ENCODE data around the gene ZSCAN16.

The ZSCAN16 gene

DNA sequence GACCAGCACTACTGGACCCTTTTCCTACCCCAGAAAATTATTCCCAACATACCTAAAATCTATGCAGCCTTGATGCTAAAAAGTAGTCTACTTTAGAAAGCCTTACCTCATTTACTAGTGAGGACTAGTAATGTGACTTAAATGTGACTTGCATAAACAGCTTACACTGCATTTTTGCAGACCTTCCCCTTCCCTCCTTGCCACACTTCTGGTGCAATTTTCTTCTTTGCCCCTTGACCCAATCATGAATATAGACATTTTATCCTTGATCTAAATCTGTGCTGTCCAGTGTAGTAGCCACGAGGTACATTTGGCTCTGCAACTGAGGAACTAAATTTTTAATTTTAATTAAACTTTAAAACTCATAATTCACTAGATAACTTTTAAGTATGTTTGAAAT is 10.3 kb downstream of the ZSCAN16 start:
- DNase-seq, result no peak

DNA sequence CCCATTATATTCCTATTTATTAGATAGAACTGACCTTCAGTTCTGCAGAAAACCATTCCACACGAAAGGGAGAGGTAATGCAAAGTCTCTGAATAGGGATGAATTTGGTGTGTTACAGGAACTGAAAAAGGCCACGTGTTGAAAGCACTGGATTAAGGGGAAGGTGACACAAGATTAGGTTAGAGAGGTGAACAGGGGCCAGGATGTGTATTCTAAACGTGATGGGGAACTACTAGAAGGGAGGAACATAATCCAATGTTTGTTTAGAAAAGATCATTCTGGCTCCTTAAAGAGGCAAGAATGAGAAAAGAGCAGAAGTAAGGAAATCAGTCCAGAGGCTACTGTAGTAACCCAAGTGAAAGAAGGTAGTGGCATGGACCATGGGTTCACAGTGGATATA is 11.0 kb downstream of the ZSCAN16 start:
- DNase-seq, result no peak

DNA sequence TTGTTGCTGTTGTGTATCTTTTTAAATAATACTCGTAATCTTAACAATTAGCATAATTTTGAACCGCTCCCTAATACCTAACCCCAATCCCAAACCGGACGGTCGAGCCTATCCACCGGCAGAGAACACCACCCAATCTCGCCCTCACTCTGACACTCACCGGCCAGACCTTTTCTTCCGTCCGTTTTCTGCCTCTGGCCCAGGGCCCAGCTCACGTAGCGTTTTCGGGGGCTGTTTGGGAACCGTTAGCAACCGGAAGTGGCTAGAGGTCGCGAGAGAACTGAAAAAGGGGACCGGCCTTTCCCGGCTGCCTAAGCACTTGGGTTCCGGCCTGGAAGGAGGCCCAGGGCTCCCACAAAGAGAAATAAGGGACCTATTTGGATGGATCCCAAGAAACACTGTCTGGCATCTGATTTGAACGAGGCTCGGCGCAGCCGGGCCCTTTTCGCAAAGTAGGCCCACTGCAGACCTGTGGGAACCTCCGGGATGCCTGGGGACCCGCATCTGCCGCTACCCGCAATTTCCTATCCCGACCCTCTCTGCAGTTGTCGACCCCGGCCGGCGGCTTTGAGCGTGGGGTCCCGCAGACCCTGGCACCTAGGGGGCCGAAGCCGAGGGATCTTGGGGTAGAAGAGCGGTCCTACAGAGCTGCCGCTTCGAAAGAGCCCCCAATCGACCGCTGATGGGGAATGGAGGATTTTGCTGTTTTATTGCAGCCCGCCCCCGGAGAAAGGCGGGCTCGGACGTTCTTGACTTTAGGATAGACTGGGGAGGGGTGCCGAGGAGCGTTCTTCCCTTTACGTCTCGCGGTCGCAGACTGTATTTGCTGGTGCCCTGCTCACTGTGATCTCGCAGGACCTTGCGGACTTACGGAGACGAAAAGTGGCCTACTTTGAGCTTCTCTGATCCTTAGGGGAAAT is 12.4 kb downstream of the ZSCAN16 start:
- DNase-seq, result peak; percentile 72

DNA sequence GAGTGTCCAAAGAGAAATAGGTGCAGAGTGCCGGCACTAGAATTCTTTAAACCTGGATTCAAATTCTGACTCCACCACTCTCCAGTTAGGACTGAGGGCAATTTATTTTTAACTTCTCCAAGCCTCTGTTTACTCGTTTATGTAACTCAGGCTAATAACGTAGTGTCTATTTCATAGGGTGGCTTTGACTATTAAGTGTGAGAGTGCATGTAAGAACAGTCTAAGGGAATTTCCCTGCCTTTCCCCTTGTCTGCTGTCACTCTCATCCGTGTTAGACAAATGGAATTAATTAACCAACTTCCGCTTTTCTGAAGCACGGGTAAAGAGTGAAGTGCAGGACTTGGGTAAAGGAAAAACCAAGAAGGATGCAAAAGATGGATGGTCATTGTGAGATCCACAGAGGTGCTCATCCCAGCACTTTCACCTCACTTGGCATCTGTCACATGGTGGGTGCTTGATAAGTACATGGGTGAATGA is 13.1 kb downstream of the ZSCAN16 start:
- peak; percentile 35 for DNase-seq

DNA sequence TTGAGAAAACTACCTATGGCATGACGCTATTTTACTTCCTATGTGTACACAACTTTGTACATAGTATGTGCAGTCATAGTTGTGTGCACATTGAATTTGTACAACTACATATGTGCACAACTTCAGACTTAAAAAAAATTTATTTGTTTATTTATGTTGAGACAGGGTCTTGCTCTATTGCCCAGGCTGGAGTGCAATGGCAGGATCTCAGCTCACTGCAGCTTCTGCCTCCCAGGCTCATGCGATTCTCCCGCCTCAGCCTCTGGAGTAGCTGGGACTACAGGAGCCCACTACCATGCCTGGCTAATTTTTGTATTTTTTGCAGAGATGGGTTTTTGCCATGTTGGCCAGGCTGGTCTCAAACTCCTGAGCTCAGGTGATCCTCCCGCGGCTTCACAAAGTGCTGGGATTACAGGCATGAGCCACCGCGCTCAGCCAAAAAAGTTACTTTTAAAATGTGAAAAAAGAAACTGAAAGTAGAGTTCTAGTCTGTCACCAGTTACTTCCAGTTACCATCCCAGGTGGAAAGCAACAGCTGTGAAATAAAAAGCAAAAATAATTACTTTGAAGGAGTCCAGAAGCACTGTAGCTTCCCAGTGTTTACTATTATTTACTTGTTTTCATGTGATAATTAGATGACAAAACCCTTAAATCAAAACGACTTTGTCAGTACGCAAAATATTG is 15.6 kb downstream of the ZSCAN16 start:
- DNase-seq, result no peak

DNA sequence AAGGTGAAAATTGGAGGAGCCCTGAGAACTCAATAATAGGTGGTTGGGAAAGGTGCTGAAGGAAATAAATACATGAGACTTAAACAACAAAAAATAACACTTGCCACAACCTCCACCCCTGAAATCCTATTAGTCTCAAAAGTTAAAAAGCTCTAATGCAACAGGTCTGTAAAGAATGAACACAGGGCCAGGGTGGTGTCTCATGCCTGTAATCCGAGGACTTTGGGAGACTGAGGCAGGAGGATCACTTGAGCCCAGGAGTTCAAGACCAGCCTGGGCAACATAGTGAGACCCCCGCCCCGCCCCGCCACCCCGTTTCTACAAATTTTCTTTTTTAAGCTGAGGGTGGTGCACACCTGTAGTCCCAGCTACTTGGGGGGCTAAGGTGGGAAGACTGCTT is 16.2 kb downstream of the ZSCAN16 start:
- DNase-seq, result no peak

DNA sequence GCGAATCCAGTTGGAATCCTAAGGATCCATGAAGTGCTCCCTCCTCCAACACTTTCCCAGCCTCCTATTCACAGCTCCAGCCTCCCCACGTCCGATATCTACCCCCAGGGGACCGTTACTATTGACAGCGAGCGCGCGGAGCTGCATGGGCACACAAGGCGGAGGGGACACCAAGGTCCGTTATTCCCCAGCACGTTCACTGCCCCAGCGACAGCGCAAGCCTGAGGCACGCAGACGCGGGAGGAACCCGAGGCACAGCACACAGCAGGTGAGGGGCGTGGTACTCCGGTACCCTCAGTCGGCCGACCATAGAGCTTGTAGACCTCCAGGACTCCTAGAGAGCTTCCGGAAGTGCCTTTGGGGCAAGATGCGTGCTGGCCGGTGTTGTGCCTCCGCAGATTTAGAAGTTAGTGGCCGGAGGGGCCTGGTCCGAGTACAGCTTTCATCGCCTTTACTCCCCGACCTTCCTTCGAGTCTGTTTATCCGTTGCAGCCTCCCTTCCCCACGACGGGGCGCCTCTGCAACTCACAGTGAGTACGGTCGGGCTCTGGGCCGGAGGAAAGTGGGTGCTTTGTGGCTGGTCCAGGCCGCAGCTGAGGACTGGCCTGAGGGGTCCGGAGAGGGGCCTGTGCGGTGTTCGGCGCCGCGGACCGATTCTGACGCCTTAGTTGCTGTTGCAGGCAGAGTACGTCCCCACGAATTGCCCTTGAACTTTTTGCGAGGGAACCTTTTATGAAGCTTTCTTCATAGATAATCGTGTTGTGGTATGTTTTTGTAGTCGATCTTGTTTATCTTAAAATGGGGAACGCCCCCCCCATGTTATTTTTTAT is 17.3 kb downstream of the ZSCAN16 start, which contains the start of gene ZKSCAN8:
Gene ZKSCAN8 (plus strand): TSS at position 384 of the 830 bp plus-strand sequence. CDS start 6,525 bp downstream, outside the sequence.
- DNase-seq, result peak; percentile 67

DNA sequence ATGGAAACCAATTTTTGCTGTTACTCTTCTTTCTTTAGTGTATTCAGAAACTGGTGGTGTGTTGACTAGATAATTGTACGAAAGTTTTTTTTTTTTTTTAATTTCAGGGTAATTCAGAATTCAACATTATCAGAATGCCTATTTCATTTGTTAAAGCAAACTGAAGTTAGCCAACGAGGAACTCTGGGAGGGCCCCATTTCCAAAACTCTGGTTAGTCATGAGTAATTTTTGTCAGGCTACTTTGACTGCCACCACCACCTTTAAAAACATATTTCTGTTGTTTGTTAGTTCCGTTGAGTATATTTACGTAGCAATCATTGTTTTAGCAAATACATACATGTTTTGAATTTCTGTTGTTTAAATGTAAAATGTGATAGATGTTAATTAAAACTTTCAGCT is 18.0 kb downstream of the ZSCAN16 start:
- no peak for DNase-seq

DNA sequence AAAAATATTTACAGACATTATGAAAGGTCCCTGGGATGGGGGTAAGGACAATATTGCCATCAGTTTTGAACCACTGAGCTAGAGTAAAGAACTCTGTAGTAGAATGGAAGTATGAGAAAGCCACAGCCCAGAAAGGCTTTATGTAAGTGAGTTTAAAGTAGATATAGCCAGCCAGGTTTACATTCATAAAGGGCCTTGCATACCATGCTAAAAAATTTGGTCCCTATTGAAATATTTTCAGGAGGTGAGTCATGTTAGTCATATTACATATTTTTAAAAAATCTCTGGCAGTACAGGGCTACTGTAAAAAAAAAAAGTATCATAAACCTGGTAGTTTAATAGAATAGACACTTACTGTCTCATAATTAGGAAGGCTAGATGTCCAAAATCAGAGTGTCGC is 20.8 kb downstream of the ZSCAN16 start:
- DNase-seq, result no peak

DNA sequence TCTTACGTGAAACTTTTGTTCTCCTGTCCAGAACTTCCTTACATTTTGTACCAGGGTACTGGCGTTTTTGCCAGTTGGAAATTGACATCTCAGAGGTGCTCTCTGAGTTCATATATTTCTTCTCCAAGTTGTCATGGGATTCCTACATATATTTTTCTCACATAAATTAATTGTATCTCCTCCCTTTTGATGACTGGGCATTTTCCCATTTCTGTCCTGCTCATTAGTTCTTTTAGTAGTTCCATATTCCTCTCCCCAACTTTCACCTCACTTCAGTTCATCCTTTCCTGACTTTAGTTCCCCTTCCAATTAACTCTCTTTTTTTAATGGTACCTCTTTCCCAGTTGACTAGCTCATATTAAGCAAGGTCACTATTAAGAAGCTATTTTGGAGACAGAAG is 28.1 kb downstream of the ZSCAN16 start:
- no peak for DNase-seq

DNA sequence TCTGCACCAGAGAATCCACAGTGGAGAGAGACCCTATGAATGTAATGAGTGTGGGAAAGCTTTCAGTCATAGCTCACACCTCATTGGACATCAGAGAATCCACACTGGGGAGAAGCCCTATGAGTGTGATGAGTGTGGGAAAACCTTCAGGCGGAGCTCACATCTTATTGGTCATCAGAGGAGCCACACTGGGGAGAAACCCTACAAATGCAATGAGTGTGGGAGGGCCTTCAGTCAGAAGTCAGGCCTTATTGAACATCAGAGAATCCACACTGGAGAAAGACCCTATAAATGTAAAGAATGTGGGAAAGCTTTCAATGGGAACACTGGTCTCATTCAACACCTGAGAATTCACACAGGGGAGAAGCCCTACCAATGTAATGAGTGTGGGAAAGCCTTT is 29.1 kb downstream of the ZSCAN16 start:
- no peak for DNase-seq

DNA sequence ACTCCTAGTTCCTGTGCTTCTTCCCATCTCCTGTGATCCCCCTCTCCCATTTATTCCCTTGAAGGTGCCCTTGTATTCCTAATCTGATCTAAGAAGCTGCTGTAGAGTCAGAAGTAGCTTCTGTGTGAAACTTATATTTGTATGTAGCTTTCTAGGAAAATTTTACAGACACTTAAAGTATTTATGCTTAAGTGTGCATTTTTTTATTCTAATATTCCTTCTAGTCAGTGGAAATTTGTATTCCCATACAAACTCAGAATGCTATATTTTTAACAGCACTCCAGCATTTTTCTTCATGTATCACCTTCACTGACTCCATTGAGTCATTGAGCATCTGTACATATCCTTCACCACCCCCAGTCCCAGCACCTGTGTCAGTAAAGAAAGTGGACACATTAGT is 29.9 kb downstream of the ZSCAN16 start:
- DNase-seq, result no peak

DNA sequence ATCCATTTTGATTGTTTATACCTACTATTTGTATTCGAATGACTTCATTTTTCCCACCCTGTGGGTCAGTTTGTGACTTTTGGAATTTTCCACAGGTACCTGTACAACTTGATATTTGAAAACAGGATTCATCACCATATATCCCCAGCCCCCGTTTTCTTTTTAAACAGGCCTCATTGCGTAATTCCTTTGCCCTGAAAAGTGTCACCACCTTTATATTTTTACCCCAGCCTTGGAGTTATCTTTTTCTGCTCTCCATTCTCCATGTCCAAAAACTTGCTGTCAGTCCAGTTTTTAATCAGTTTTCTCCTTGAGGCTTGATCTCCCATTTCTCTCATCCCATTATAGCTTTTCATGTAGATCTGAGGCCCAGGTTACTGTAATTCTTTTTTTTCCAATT is 33.9 kb downstream of the ZSCAN16 start:
- no peak for DNase-seq

DNA sequence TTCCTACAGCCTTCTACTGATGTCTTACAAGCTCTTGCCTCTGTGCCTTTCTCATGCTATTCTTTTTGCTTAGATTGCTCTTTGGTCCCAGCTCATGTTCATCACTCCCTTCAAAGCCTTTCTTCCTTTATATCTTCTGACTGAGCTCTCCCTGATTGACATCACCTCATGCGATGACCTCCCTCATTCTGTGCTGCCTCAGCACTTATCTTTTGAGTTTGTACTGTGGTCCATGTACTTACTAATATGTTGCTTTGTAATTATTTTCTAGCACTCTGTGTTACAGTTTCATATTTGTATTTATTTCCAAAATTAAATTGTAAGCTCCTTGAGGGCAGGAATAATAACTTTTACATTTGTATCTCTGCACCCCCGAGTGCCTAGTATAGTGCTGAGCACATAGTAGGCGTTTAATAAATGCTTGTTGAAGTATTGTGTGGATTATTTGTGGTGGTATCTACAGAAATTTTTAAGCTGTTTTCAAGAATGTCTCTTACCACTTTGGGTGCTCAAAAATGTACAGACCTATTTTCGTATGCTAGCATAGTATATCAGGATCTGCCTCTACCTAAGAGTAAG is 34.7 kb downstream of the ZSCAN16 start:
- DNase-seq, result no peak

DNA sequence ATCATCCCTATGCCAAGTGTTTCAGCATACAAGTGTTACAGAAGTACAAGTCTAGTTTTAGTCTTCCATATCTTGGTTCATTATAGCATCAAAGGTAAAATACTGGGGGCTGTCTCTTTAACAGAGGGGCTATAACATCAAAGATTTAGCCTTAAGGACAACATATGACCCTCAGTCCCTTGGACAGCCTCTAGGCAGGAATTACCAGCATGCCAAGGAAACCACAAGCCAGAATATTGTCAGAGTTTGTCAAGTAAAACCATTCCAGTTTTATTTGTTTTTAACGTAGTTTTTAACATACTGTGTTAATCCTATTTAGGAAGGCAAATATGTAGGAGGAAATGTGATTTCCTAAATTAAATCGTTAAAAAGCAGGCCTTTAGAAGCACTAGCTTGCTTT is 35.8 kb downstream of the ZSCAN16 start:
- no peak for DNase-seq

DNA sequence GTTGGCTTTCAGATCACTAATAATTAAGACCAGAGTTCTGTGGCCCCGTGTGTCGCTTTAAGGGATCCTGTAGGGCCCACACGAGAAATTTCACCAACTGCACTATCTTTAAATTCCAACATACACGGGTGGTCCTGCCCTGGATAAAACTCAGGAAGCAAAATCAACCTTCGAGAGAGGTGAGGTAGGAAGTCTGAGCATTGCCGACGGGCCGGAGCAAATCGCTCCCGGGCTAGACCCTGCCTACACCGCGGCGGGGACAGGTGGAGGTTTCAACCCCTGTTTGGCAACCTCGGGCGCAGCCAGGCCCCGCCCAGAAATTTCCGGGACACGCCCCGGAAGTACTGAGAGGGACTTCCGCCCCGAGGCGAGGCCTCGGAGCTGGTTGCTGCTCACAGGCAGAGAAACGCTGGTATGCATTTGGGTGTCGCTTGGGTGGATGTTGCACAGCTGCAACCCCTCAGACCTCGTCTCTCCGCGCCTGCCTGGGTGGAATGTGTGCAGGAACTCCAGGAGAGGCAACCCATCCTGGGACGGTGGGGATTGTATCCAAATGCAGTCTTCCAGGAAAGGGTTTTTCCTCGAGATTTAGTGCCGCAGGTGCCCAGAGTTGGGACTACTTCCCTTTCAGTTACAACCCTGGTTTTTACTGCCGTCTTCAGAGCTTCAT is 37.1 kb downstream of the ZSCAN16 start:
- DNase-seq, result peak; percentile 84

DNA sequence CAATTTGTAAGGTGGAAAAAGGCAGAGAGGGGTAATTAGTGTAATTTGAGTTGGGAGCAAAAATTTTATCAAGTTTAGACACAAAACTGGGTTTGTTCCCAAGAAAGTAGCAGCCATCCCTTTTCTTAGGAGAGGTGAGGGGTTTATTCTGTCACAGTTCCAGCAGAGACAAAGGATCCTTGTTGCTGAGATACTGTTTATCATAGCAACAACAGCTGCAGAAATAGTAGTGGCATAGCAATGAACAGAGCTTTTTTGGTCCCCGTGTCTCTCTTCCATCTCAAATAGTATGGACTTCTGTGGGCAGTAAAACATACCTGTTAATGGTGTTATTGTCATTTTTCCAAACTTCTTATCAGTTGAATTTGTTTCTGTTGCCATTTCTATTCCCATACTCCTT is 41.2 kb downstream of the ZSCAN16 start:
- no peak for DNase-seq

DNA sequence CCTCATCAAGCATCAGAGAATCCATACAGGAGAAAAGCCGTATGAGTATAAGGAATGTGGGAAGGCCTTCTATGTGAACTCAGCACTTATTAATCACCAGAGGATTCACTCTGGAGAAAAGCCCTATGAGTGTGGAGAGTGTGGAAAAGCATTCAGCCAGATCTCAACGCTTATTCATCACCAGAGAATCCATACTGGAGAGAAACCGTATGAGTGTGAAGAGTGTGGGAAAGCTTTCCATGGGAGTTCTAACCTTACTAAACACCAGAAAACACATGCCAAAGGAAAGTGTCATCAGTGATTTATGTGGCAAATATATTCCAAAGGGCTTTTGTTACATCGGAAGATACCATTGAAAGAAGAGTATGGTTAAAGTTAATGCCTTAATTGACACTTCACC is 42.7 kb downstream of the ZSCAN16 start:
- no peak for DNase-seq

DNA sequence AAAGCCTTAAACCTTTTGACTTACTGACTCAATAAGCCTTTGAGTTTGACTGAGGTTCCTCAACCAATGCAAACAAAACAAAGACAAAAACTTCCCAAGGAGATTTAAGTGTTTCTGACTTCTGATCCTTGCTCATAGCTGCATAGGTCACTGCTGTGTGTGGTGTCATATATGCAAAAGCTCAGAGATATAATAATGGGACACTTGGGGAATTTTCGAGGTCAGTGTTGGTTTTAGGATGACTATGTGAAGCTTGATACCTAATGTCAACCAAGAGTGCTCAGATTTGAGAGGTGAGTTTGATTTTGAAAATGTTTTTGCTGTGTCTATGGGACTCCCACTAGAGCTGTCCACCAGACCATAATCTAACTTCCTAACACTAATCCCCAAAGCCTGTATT is 43.5 kb downstream of the ZSCAN16 start:
- no peak for DNase-seq

DNA sequence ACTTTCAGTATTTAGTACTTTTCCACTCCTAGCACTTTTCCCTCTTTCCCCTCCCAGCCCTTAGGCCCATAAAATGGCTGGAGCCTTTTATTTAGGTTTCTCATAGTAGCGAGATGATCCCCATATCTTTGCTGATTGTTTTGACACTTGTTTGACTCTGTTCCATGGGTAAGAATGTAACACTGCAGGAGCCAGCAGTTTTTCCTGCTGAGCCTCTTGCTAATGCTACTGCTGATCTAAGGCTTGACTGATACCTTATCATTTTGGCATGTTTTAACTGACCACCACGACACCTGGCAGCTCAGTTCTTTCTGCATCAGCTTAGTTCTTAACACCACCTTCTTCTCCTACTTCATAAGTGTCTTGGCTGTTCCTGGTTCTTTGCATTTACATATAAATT is 46.9 kb downstream of the ZSCAN16 start:
- DNase-seq, result no peak

DNA sequence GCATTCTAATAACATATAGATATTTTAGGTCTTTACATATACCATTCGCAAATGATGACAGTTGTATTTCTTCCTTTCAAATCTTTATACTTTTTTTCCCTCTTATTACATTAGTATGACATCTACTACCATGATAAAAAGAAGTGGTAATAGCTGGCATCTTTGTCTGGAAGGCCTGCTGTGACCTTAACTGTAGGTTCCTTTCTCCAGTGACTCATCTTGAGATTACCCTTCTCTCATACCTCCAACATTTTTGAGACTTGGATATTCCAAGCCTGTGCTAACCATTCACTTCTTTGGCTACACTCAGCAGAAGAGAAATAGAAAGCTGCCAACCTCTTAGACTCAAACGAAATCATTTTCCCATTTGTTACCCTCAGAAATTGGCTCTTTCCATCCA is 47.6 kb downstream of the ZSCAN16 start:
- DNase-seq, result no peak

DNA sequence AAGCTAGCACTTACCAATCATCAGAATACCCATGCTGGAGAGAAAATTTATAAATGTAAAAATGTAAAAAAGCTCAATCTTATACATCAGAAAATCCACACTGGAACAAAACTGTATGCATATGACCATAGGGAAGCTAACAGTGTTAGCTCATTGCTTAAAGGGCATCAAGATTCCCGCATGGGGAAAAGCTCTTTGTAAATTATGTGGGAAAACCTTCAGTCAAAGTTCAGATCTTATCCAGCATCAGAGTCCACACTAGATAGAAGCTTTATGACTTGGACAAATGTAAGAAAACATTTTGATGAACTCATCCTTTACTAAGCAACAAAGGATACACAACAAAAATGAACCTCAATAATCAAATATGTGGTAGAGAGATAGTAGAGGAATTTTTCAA is 52.0 kb downstream of the ZSCAN16 start:
- DNase-seq, result no peak
